K562 (cell line): ENCODE measurements around the gene TRIO. TPM values are rescaled to one million over a fixed set of nuclear protein-coding genes. Genes with fewer than 3 reads are reported as not detected.

Experiments used
- ATAC-seq: fragments of 200-7000 bp; cut with Tn5 transposase; 3 replicates; pipeline ENCODE4 v1.9.1; 2020; ENCODE audit warnings: moderate library complexity
- BruUV-seq: library from RNA; stranded (reverse); fragments of 400-500 nt; replicated peaks from 2 replicates; lab custom pipeline; 2021; lab: Mats Ljungman, UMichigan
- CTCF ChIA-PET: fragments of 300-600 bp; formaldehyde crosslinking; extraction: SDS; loops from one replicate; lab custom pipeline; 2021; ENCODE audit warnings: low intra/inter-chr PET ratio; lab: Yijun Ruan, JAX
- POLR2A ChIA-PET: fragments of 300-600, 350-650 bp; sonication (Branson Sonifier 250); formaldehyde crosslinking; extraction: SDS; loops from one replicate; lab custom pipeline; 2021; ENCODE audit warnings: antibody characterized with exemption, inconsistent platforms; lab: Yijun Ruan, JAX
- DNase-seq, 4 experiments: peaks; one replicate each; pipeline versions ENCODE4 v3.0.0 to v3.0.0-alpha.2; 2011 to 2018; ENCODE audit warnings: low spot score in 3 of 4, mixed read lengths in 3 of 4; ENCODE audit errors: extremely low read depth in 1 of 4
- FAIRE-seq: peaks from 2 replicates; lab custom pipeline; 2011; peaks lifted over from hg19 to GRCh38; lab: Jason Lieb, UNC
- H2AFZ ChIP-seq: 2 replicates; pipeline ENCODE4 v1.6.0; 2011; ENCODE audit warnings: low read depth, low read length, control low read depth, inconsistent platforms
- H3K27ac ChIP-seq: fragments of 200-600 bp; 3 replicates; pipeline ENCODE4 v1.8.0; 2011; ENCODE audit warnings: low read depth, mild to moderate bottlenecking, control low read depth, inconsistent platforms, low read length, moderate library complexity, mixed read lengths; ENCODE audit errors: extremely low read depth
- H3K27me3 ChIP-seq, 2 experiments: fragments of 300-600 bp in 1 of 2; 2 replicates in 1 of 2; 3 replicates in 1 of 2; pipeline versions ENCODE4 v1.6.0 to v1.8.0; 2011; ENCODE audit warnings: inconsistent platforms in 2 of 2, low read length in 2 of 2, mild to moderate bottlenecking in 1 of 2, mixed read lengths in 1 of 2, moderate library complexity in 1 of 2; ENCODE audit not compliant: control insufficient read depth in 2 of 2, insufficient read depth in 2 of 2
- H3K36me3 ChIP-seq: fragments of 300-600 bp; 3 replicates; pipeline ENCODE4 v1.8.0; 2011; ENCODE audit warnings: mild to moderate bottlenecking, low read length, inconsistent platforms; ENCODE audit not compliant: control insufficient read depth, insufficient read depth
- H3K4me1 ChIP-seq, 2 experiments: fragments of 200-600 bp in 1 of 2; replicated peaks in 1 of 2; 2 replicates in 1 of 2; 3 replicates in 1 of 2; pipeline versions ENCODE4 v1.5.1 to v1.8.0; 2011; ENCODE audit warnings: inconsistent platforms in 2 of 2, low read length in 2 of 2, mild to moderate bottlenecking in 1 of 2, mixed read lengths in 1 of 2, moderate library complexity in 1 of 2; ENCODE audit not compliant: control insufficient read depth in 2 of 2, insufficient read depth in 2 of 2
- H3K4me2 ChIP-seq: 2 replicates; pipeline ENCODE4 v1.6.1; 2011; ENCODE audit warnings: low read length, control low read depth, inconsistent platforms, mixed read lengths; ENCODE audit not compliant: insufficient read depth
- H3K4me3 ChIP-seq: fragments of 200-600 bp; sonication (generic), shearing (Covaris generic); 2 replicates; pipeline ENCODE4 v1.5.1; 2016; ENCODE audit warnings: control low read depth, inconsistent platforms
- H3K79me2 ChIP-seq: fragments of 200-600 bp; 3 replicates; pipeline ENCODE4 v1.8.0; 2011; ENCODE audit warnings: low read length, inconsistent platforms; ENCODE audit not compliant: control insufficient read depth, insufficient read depth
- H3K9ac ChIP-seq, 2 experiments: 2 replicates each; pipeline versions ENCODE4 v1.6.0 to v1.6.1; 2011; ENCODE audit warnings: low read depth in 2 of 2, low read length in 2 of 2, control low read depth in 1 of 2, inconsistent platforms in 1 of 2, mild to moderate bottlenecking in 1 of 2, mixed read lengths in 1 of 2; ENCODE audit not compliant: insufficient read depth in 1 of 2
- H3K9me1 ChIP-seq: one replicate; pipeline ENCODE4 v1.6.0; 2011; ENCODE audit warnings: inconsistent platforms, mild to moderate bottlenecking, low read length, moderate library complexity; ENCODE audit not compliant: control insufficient read depth, insufficient read depth
- H3K9me3 ChIP-seq: replicated peaks from 2 replicates; pipeline ENCODE4 v1.5.1; 2011; ENCODE audit warnings: low read depth, low read length, inconsistent platforms; ENCODE audit not compliant: control insufficient read depth, insufficient read depth
- H4K20me1 ChIP-seq: replicated peaks from 2 replicates; pipeline ENCODE4 v1.6.1; 2011; ENCODE audit warnings: low read length, inconsistent platforms, mixed read lengths; ENCODE audit not compliant: control insufficient read depth, insufficient read depth
- ELF2 ChIP-seq: fragments of 250-450 bp; sonication (Bioruptor Pico); IDR thresholded peaks from 2 replicates; pipeline ENCODE4 v1.5.0; 2021; ENCODE audit warnings: mild to moderate bottlenecking
- ERF ChIP-seq: fragments of 450-650 bp; formaldehyde crosslinking; IDR thresholded peaks from 2 replicates; pipeline ENCODE4 v1.4.0; 2020; ENCODE audit warnings: mild to moderate bottlenecking, mixed read lengths
- GABPB1 ChIP-seq: sonication (generic); formaldehyde crosslinking; IDR thresholded peaks from 2 replicates; pipeline ENCODE4 v1.8.0; 2022; ENCODE audit warnings: mild to moderate bottlenecking, missing genetic modification reagents
- RCOR1 ChIP-seq, 2 experiments: IDR thresholded peaks; 2 replicates each; pipeline ENCODE4 v1.6.1; 2012; ENCODE audit warnings: low read depth in 2 of 2, low read length in 2 of 2, borderline replicate concordance in 1 of 2, improper control_type of control experiment in 1 of 2
- SPI1 ChIP-seq: IDR thresholded peaks from 2 replicates; pipeline ENCODE4 v1.6.1; 2011; ENCODE audit warnings: low read depth, low read length, control low read depth, borderline replicate concordance
- TEAD1 ChIP-seq, 2 experiments: fragments of 450-650 bp in 1 of 2; sonication (generic) in 1 of 2; formaldehyde crosslinking; IDR thresholded peaks; 2 replicates each; pipeline versions ENCODE4 v1.4.0 to v1.8.0; 2020 to 2022; ENCODE audit warnings: mild to moderate bottlenecking in 2 of 2, missing genetic modification reagents in 1 of 2
- TRIM24 ChIP-seq, 2 experiments: fragments of 450-650 bp; IDR thresholded peaks; 2 replicates each; pipeline ENCODE4 v1.6.1; 2016
- ZEB2 ChIP-seq: fragments of 450-650 bp; IDR thresholded peaks from 2 replicates; pipeline ENCODE4 v1.6.1; 2016
- ZNF347 ChIP-seq: fragments of 450-650 bp; formaldehyde crosslinking; IDR thresholded peaks from 2 replicates; pipeline ENCODE4 v1.4.0; 2020; ENCODE audit warnings: low read depth, mild to moderate bottlenecking, moderate library complexity
- ZNF668 ChIP-seq: fragments of 250-450 bp; sonication (Bioruptor Pico); IDR thresholded peaks from 2 replicates; pipeline ENCODE4 v1.8.0; 2022; ENCODE audit warnings: mild to moderate bottlenecking, inconsistent platforms
- WGBS: fragments of 100-300 bp; shearing (Covaris generic); methylation state at CpG from one replicate; pipeline ENCODE4 v1.1.6; 2016; ENCODE audit warnings: low coverage, mixed read lengths; ENCODE audit not compliant: insufficient coverage; ENCODE audit errors: missing lambda C conversion rate; 5-methylcytosine and 5-hydroxymethylcytosine counted together
- in situ Hi-C: fragments of 300-500 bp; cut with MboI; formaldehyde crosslinking; loops from 4 replicates; pipeline ENCODE4 v1.15.0; 2018; ENCODE audit warnings: inconsistent platforms, mixed read lengths
- intact Hi-C: fragments of 100-400 bp; cut with micrococcal nuclease; formaldehyde crosslinking; loops from 2 replicates; pipeline ENCODE4 v1.14.2; 2022
- polyA plus RNA-seq, 8 experiments: library from polyadenylated mRNA; depleted of rRNA in 4 of 8; stranded (reverse) in 5 of 8; unstranded in 3 of 8; fragments of >200 nt; fragmentation: Nextera tagmentation in 2 of 8; fragmentation: Illumina TruSeq in 1 of 8; extraction: Ambion mirVana in 2 of 8; extraction: Trizol in 1 of 8; gene quantifications; 2 replicates each; pipeline versions ENCODE4 v1.2.1 to v1.2.3, GENCODE V29; 2011 to 2014; ENCODE audit warnings: inconsistent platforms in 1 of 8, missing spikeins in 1 of 8
- total RNA-seq, 7 experiments: library from RNA; depleted of rRNA in 6 of 7; stranded (reverse); fragments of >200 nt in 6 of 7; fragmentation: Illumina TruSeq in 2 of 7; extraction: Trizol in 2 of 7; gene quantifications; 2 replicates each; pipeline versions ENCODE4 v1.2.1 to v1.2.3, GENCODE V29; 2011 to 2021; ENCODE audit warnings: low replicate concordance in 1 of 7
- TF ChIP-seq, protein P1 (sequence below): sonication (generic); IDR thresholded peaks from 2 replicates; pipeline ENCODE4 v1.6.1; 2016
- TF ChIP-seq, protein P2 (sequence below): fragments of 450-650 bp; IDR thresholded peaks from 2 replicates; pipeline ENCODE4 v1.6.1; 2016; ENCODE audit warnings: missing biosample characterization, missing genetic modification characterization
- TF ChIP-seq, protein P3 (sequence below): fragments of 450-650 bp; formaldehyde crosslinking; IDR thresholded peaks from 2 replicates; pipeline ENCODE4 v1.4.0; 2020; ENCODE audit warnings: mild to moderate bottlenecking, moderate library complexity

Gene TRIO
- total and polyA plus RNA-seq, 9 of the 15 experiments (the other 6 are each of a cell fraction or from before 2014, with no cell fraction given): 0.24 to 5.0 (median 1.1) TPM

DNA sequence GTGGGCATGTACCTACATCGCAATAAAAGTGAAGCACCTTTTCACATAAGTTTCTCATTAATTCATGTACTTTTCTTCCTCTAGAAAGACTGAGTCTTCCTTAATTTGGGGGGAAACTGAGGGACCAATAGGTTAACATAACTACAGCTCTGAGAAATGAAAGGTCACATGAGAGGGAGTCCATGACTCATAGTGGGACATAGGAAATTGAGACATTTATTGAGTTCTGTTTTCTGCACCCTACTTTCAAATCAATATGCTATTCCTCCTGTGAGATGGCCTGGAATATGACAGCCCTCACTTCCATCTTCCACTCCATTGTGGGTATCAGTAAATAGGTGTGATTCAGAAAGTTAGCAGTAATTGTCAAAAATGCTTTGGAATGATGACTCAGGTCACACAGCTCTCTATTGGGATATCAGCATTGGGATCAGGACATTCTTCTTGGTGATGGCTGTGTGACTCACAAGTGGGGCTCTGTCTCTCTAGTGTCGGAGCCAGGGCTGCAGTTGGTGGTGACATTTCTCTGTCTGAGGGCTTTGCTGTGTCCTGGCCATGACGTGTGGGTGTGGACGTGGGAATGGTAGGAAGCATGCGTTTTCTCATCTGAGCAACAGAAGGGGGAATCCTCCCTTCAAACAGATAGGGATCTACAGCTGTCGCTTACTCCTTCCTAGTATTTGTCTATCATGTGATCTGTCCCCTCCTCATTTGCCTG is 125.0 kb downstream of the TRIO start:
- Histone ChIP-seq H3K9me1 (no peaks in the 10 kb centered on the region), H3K79me2 (no peaks in the 10 kb centered on the region), H3K9me3 (no peaks in the 10 kb centered on the region), H3K27ac (peak overlapping the region; percentile 76; the same call in 2 of the 3 replicates), H3K9ac (no peak overlapping the region; a peak in 2 of 4 replicates), H3K36me3 (no peaks in the 10 kb centered on the region), H4K20me1 (no peaks in the 10 kb centered on the region), H3K4me1 (peaks cover 20 to 36% of the 10 kb centered on the region in 2 experiments; a peak in 4 of 5 replicates), H3K4me2 (peak overlapping the region; percentile 49), H3K4me3 (no peak overlapping the region), H3K27me3 (no peaks in the 10 kb centered on the region), H2AFZ (peak overlapping the region; percentile 69)
- in situ Hi-C loops: no loop called here
- FAIRE-seq (peak; percentile 90), ATAC-seq (peak; percentile 61), DNase-seq (peak; percentile 46 to 82 (median 57))
- ChIA-PET POLR2A (interaction anchor here (0.6 kb wide), 1 partner anchor 8 kb away, joined by 3 read pairs; no protein-coding TSS in a partner anchor), CTCF (no interaction called here)
- intact Hi-C loops: no loop called here
- BruUV-seq: no TSS peak
- WGBS: 13% methylated on average over 6 of the region's 6 CpGs
- TF ChIP-seq ELF2 (CRISPR knock-in tag) (no peak), TRIM24 (IDR thresholded peaks at IDR 0.05) (peak; percentile 22 to 55; a peak in 3 of 4 replicates), ERF (CRISPR knock-in tag) (no peak), ZNF347 (CRISPR knock-in tag) (no peak), ZEB2 (peak; percentile 82), GABPB1 (CRISPR knock-in tag) (no peak), TEAD1 (CRISPR knock-in tag; IDR thresholded peaks at IDR 0.05) (peak in 1 of 2 experiments; percentile 52; a peak in 2 of 4 replicates), ZNF668 (no peak), SPI1 (no peak), RCOR1 (IDR thresholded peaks at IDR 0.05; ENCODE audit: borderline replicate concordance in 1 of 2, low read depth in 2 of 2, low read length in 2 of 2) (peak in 1 of 2 experiments; percentile 68; a peak in 1 of 4 replicates)
- TF ChIP-seq, protein P1, sequence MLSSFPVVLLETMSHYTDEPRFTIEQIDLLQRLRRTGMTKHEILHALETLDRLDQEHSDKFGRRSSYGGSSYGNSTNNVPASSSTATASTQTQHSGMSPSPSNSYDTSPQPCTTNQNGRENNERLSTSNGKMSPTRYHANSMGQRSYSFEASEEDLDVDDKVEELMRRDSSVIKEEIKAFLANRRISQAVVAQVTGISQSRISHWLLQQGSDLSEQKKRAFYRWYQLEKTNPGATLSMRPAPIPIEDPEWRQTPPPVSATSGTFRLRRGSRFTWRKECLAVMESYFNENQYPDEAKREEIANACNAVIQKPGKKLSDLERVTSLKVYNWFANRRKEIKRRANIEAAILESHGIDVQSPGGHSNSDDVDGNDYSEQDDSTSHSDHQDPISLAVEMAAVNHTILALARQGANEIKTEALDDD: 0 out of 2 replicates have a peak, but pooled peaks have one; percentile 15
- TF ChIP-seq, protein P2, sequence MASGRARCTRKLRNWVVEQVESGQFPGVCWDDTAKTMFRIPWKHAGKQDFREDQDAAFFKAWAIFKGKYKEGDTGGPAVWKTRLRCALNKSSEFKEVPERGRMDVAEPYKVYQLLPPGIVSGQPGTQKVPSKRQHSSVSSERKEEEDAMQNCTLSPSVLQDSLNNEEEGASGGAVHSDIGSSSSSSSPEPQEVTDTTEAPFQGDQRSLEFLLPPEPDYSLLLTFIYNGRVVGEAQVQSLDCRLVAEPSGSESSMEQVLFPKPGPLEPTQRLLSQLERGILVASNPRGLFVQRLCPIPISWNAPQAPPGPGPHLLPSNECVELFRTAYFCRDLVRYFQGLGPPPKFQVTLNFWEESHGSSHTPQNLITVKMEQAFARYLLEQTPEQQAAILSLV (tag): no peak
- TF ChIP-seq, protein P3, sequence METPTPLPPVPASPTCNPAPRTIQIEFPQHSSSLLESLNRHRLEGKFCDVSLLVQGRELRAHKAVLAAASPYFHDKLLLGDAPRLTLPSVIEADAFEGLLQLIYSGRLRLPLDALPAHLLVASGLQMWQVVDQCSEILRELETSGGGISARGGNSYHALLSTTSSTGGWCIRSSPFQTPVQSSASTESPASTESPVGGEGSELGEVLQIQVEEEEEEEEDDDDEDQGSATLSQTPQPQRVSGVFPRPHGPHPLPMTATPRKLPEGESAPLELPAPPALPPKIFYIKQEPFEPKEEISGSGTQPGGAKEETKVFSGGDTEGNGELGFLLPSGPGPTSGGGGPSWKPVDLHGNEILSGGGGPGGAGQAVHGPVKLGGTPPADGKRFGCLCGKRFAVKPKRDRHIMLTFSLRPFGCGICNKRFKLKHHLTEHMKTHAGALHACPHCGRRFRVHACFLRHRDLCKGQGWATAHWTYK (CRISPR knock-in tag): no peak
